ENCODE data around the gene TCP11L2. TPM values are rescaled to one million over a fixed set of nuclear protein-coding genes. Genes with fewer than 3 reads are reported as not detected.

Gene TCP11L2
- total and polyA plus RNA-seq, 2 experiments from 2014 or later: 17.7 to 26.2 TPM

- in situ Hi-C loops (cut with MboI): no loop called here
- H3K9me3 ChIP-seq (ENCODE audit: low read depth): no peaks in the 10 kb centered on the region
- H3K4me3 ChIP-seq: no peak overlapping the region
- no peaks in the 10 kb centered on the region for H3K9me2 ChIP-seq (ENCODE audit: insufficient read depth)
- no peaks in the 10 kb centered on the region for H4K20me1 ChIP-seq (ENCODE audit: insufficient read depth)
- no peak overlapping the region for H3K4me2 ChIP-seq (ENCODE audit: unreplicated experiment)
- H3K36me3 ChIP-seq (ENCODE audit: low read depth): peaks cover 19% of the 10 kb centered on the region; the same call in 1 of the 2 replicates
- H3F3A ChIP-seq (ENCODE audit: insufficient read depth): no peaks in the 10 kb centered on the region
- WGBS, 2 experiments (ENCODE audit: low coverage in 1 of 2, low lambda C conversion rate in 2 of 2, missing lambda C conversion rate in 2 of 2): 68 to 71% methylated on average over 7 of the region's 7 CpGs
- H3K27ac ChIP-seq: no peak overlapping the region
- TF ChIP-seq EZH2phosphoT487 (IDR thresholded peaks at IDR 0.05; ENCODE audit: insufficient read depth, low read depth): no peak
- TF ChIP-seq EZH2 (IDR thresholded peaks at IDR 0.05; ENCODE audit: insufficient read depth, poor library complexity, severe bottlenecking): no peak
- peak overlapping the region; percentile 6; the same call in 1 of the 2 replicates for H2AFZ ChIP-seq
- H3K79me2 ChIP-seq (ENCODE audit: insufficient read depth): no peaks in the 10 kb centered on the region
- H3K27me3 ChIP-seq (replicated peaks; ENCODE audit: insufficient read depth): no peaks in the 10 kb centered on the region
- DNase-seq: no peak
- H3K9ac ChIP-seq: no peak overlapping the region
- no peaks in the 10 kb centered on the region for H3K4me1 ChIP-seq (ENCODE audit: insufficient read depth)
Observed at GRCh38 chr12:106328735-106329134, 26.2 kb downstream of the TCP11L2 start.

- peak; percentile 30 for DNase-seq
- no peaks in the 10 kb centered on the region for H3K79me2 ChIP-seq (ENCODE audit: insufficient read depth)
- H3K9ac ChIP-seq: no peak overlapping the region
- no peaks in the 10 kb centered on the region for H3K4me1 ChIP-seq (ENCODE audit: insufficient read depth)
- H3K9me2 ChIP-seq (ENCODE audit: insufficient read depth): no peaks in the 10 kb centered on the region
- no peak overlapping the region for H3K4me2 ChIP-seq (ENCODE audit: unreplicated experiment)
- H3K4me3 ChIP-seq: no peak overlapping the region
- no peaks in the 10 kb centered on the region for H4K20me1 ChIP-seq (ENCODE audit: insufficient read depth)
- 21 to 27% methylated on average over 12 of the region's 12 CpGs for WGBS, 2 experiments (ENCODE audit: low coverage in 1 of 2, low lambda C conversion rate in 2 of 2, missing lambda C conversion rate in 2 of 2)
- H3K27ac ChIP-seq: no peak overlapping the region
- no peaks in the 10 kb centered on the region for H3K9me3 ChIP-seq (ENCODE audit: low read depth)
- peak overlapping the region; percentile 6; the same call in 1 of the 2 replicates for H2AFZ ChIP-seq
- no peaks in the 10 kb centered on the region for H3K27me3 ChIP-seq (replicated peaks; ENCODE audit: insufficient read depth)
- no peaks in the 10 kb centered on the region for H3F3A ChIP-seq (ENCODE audit: insufficient read depth)
- in situ Hi-C loops (cut with MboI): no loop called here
- H3K36me3 ChIP-seq (ENCODE audit: low read depth): peaks cover 13% of the 10 kb centered on the region; the same call in 1 of the 2 replicates
- TF ChIP-seq EZH2phosphoT487 (IDR thresholded peaks at IDR 0.05; ENCODE audit: insufficient read depth, low read depth) (no peak), EZH2 (IDR thresholded peaks at IDR 0.05; ENCODE audit: insufficient read depth, poor library complexity, severe bottlenecking) (no peak)
Observed at GRCh38 chr12:106329231-106329982, 26.9 kb downstream of the TCP11L2 start.

GRCh38 chr12:106331599-106331998 lies 29.1 kb downstream of the TCP11L2 start:
- in situ Hi-C loops (cut with MboI): no loop called here
- WGBS, 2 experiments (ENCODE audit: low coverage in 1 of 2, low lambda C conversion rate in 2 of 2, missing lambda C conversion rate in 2 of 2): 61 to 68% methylated on average over 2 of the region's 2 CpGs

GRCh38 chr12:106332536-106332935 lies 30.0 kb downstream of the TCP11L2 start:
- Histone ChIP-seq H3K4me3 (no peak overlapping the region), H3K9ac (no peak overlapping the region), H3K4me1 (ENCODE audit: insufficient read depth) (peaks cover 17% of the 10 kb centered on the region), H3K27me3 (replicated peaks; ENCODE audit: insufficient read depth) (no peaks in the 10 kb centered on the region), H3K27ac (no peak overlapping the region), H2AFZ (no peak overlapping the region), H4K20me1 (ENCODE audit: insufficient read depth) (no peaks in the 10 kb centered on the region), H3K36me3 (ENCODE audit: low read depth) (peaks cover 9% of the 10 kb centered on the region; the same call in 1 of the 2 replicates), H3K9me2 (ENCODE audit: insufficient read depth) (no peaks in the 10 kb centered on the region), H3K4me2 (ENCODE audit: unreplicated experiment) (no peak overlapping the region), H3F3A (ENCODE audit: insufficient read depth) (peaks cover 19% of the 10 kb centered on the region), H3K9me3 (ENCODE audit: low read depth) (no peaks in the 10 kb centered on the region), H3K79me2 (ENCODE audit: insufficient read depth) (no peaks in the 10 kb centered on the region)
- DNase-seq: no peak
- in situ Hi-C loops (cut with MboI): no loop called here
- TF ChIP-seq EZH2 (IDR thresholded peaks at IDR 0.05; ENCODE audit: insufficient read depth, poor library complexity, severe bottlenecking) (no peak), EZH2phosphoT487 (IDR thresholded peaks at IDR 0.05; ENCODE audit: insufficient read depth, low read depth) (no peak)

More at GRCh38 chr12:106331599-106331998, 29.1 kb downstream of the TCP11L2 start:
- Histone ChIP-seq H3K79me2 (ENCODE audit: insufficient read depth) (no peaks in the 10 kb centered on the region), H3K9me3 (ENCODE audit: low read depth) (no peaks in the 10 kb centered on the region), H4K20me1 (ENCODE audit: insufficient read depth) (no peaks in the 10 kb centered on the region), H3F3A (ENCODE audit: insufficient read depth) (peaks cover 14% of the 10 kb centered on the region), H3K9me2 (ENCODE audit: insufficient read depth) (no peaks in the 10 kb centered on the region), H3K9ac (no peak overlapping the region), H3K36me3 (ENCODE audit: low read depth) (peaks cover 9% of the 10 kb centered on the region; the same call in 1 of the 2 replicates), H3K27ac (no peak overlapping the region), H3K4me1 (ENCODE audit: insufficient read depth) (peaks cover 12% of the 10 kb centered on the region), H2AFZ (no peak overlapping the region), H3K4me3 (no peak overlapping the region), H3K4me2 (ENCODE audit: unreplicated experiment) (no peak overlapping the region), H3K27me3 (replicated peaks; ENCODE audit: insufficient read depth) (no peaks in the 10 kb centered on the region)
- TF ChIP-seq EZH2 (IDR thresholded peaks at IDR 0.05; ENCODE audit: insufficient read depth, poor library complexity, severe bottlenecking) (no peak), EZH2phosphoT487 (IDR thresholded peaks at IDR 0.05; ENCODE audit: insufficient read depth, low read depth) (no peak)
- no peak for DNase-seq
